Left lobe of liver (tissue), 2 donors: ENCODE measurements around the gene FNDC11. TPM values are rescaled to one million over a fixed set of nuclear protein-coding genes. Genes with fewer than 3 reads are reported as not detected.
A peak's percentile ranks its signal among the peaks of the same experiment; 100 is the strongest.
"Not testable (repeated sequence)": the region's sequence is repeated elsewhere in the genome, so short reads cannot be mapped to it uniquely, and the experiment has no call there.

Experiments
- ATAC-seq: fragments of 200-7000 bp; cut with Tn5 transposase; one replicate; pipeline ENCODE4 v1.9.1; 2020; ENCODE audit warnings: mild to moderate bottlenecking, moderate library complexity
- DNase-seq: peaks from one replicate; pipeline ENCODE4 v3.0.0-alpha.2; 2020; ENCODE audit warnings: low spot score
- total RNA-seq: library from RNA; stranded (reverse); gene quantifications from one replicate; pipeline ENCODE4 v1.2.1, GENCODE V29; 2021
- donor health status: DM: no; HTN: no; CAD: no; lungs with moderate emphysema.
- donor health status: DM: no; HTN: yes; CAD: no.

Gene FNDC11, protein sequence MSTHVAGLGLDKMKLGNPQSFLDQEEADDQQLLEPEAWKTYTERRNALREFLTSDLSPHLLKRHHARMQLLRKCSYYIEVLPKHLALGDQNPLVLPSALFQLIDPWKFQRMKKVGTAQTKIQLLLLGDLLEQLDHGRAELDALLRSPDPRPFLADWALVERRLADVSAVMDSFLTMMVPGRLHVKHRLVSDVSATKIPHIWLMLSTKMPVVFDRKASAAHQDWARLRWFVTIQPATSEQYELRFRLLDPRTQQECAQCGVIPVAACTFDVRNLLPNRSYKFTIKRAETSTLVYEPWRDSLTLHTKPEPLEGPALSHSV
- not detected for total RNA-seq

DNA sequence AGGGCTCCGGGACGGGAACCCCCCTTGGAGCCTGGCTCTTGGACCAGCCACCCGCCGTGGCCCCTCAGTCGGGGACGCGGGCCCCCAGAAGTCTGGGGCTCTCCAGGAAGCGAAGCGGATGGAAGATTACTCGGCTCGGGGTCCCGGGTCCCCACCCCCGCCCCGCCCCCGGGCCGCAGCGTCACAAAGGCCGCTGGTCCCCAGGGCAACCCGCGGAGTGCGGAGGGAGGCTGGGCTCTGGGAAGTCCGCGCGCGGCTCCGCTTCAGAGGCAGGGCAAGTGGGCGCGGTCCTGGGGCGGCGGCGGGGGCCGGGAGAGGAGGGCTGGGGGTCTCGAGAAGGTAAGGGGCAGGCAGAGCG lies at the start of gene FNDC11:
Gene FNDC11 (plus strand): TSS at position 227 of the 358 bp plus-strand sequence. CDS start 1,505 bp downstream, outside the sequence.
- ATAC-seq (peak; percentile 4), DNase-seq (no peak)

DNA sequence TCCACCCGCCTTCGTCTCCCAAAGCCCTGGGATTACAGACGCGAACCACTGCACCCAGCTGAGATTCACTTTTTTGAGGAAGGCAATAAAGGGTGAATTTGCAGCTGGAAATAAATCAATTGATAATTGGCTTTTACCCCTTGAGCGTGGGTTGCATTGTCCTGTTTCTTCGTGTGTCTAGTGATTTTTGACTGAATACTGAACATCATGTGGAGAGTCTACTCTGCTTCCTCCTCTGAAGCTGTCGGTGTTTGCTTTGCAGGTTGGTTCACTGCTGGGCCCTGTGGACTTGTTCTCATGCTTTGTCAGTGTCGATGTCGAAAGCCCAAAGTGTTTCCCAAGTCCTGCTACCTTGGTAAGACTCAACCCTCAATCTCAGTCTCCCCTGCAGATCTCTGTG lies 49.3 kb upstream of the FNDC11 start:
- ATAC-seq (no peak), DNase-seq (no peak)

DNA sequence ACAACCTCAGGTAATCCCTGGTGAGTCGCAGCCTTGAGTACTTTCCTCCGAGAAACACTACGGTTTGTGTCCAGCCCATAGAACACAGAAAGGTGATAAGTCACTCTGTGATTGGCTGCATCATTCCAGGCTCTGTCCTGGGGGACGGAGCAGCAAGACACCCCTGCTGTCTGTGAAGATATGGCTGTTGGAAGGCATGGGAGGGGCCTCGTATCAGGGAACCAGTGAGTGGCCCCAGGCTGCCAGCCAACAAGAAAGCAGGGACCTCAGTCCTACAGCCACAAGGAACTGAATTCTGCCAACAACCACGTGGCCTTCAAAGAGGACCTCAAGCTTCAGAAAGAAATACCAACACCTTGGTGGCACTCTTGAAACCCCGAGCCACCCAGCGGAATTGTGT lies 48.7 kb upstream of the FNDC11 start:
- ATAC-seq (no peak), DNase-seq (no peak)

DNA sequence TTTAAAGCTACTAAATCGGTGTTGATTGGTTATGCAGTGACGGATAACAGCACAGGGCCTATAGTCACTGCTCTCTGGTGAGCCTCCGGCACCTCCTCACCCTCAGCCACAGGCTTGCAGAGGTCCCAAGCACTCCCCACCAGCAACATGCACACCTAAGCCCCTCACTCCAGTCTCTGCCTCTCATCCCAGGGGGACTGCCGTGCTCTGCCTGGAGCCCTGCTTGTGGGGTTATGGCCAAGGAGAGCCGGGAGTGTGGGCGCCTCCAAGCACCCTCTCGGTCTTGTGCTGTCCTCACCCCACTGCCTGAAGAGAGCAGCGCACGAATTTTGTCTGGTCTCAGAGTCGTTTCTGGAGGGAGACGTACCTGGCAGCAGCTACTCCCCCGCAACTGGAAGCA lies 48.2 kb upstream of the FNDC11 start:
- DNase-seq (no peak), ATAC-seq (no peak)

DNA sequence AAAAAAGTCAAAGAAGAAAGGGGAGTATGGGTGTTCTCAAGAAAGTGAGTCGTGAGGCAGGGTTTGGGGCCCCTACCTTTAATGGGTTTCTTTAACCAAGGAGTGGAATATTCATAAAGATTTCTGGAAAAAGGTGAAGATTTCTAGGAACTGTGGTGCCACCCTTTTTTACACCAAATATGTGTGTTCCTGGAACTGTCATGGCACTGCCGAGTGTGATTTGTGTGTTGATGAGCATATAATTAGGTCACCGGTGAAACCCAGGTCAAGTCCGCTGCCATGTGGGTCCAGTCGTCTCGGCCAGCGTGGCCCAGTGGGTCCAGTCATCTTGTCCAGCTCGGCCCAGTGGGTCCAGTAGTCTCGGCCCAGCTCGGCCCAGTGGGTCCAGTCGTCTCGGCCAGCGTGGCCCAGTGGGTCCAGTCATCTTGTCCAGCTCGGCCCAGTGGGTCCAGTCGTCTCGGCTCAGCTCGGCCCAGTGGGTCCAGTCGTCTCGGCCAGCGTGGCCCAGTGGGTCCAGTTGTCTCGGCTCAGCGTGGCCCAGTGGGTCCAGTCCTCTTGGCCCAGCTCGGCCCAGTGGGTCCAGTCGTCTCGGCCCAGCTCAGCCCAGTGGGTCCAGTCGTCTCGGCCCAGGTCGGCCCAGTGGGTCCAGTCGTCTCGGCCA lies 46.7 kb upstream of the FNDC11 start:
- DNase-seq = no peak
- no peak for ATAC-seq

DNA sequence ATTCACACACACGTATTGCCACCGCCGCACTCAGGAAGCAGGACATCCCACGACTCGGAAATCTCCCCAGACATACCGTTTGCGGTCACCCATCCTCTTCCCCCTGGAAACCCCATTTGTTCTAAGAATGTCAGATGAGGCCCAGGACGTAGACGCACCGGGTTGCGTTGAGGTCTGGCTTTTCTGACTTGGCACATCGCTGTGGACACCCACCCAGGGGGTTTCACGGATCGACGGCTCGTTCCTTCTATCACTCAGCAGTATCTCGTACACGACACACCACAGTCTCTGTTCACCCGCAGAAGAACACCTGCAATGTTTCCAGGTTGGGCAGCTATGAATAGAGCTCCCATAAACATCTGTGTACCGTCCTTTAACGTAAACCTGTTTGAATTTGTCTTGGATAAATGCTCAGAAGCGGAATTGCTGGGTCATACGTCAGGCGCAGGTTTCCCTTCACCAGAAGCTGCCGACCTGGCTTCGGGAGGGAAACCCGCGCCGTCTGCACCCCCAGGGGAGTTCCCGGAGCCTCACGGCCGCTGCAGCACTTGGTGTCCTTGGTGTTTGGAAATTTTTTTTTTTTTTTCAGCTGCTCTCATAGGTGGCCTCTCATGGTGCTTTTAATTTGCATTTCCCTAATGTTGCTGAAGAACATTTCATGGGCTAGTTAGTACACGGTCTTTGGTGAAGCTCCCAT lies 45.7 kb upstream of the FNDC11 start:
- no peak for ATAC-seq
- no peak for DNase-seq

DNA sequence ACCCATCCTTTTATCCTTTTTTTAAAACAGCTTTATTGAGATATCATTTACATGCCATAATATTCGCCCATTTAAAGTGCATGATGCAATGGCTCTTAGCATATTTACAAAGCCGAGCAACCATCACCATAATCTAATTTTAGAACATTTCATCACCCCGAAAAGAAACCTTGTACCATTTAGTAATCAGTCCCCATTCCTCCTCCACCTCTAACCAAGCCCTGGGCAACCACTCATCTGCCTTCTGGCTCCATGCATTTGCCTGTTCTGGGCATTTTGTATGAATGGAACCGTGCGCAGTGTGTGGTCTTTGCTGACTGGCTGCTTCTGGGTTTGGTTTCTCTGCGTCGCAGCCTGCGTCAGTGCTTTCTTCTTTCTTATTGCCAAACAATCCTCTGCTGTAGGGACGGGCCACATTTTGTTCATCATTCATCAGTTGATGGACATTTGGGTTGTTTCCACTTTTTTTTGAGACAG lies 44.8 kb upstream of the FNDC11 start:
- ATAC-seq (no peak), DNase-seq (no peak)

DNA sequence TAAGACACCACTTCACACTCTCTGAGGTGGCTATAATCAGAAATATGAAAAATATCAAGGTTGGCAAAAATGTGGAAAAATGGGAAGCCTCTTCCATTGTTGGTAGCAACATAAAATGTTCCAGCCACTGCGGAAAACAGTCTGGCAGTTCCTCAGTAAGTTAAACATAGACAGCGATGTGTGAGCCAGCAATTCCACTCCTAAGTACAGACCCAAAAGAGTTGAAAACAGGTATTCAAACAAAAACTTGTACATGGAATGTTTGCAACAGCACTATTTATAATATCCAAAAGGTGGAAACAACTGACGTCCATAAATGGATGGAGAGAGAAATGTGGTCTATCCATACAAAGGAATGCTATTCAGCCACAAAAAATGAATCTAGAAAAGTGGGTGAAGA lies 40.8 kb upstream of the FNDC11 start:
- DNase-seq (no peak), ATAC-seq (no peak)

DNA sequence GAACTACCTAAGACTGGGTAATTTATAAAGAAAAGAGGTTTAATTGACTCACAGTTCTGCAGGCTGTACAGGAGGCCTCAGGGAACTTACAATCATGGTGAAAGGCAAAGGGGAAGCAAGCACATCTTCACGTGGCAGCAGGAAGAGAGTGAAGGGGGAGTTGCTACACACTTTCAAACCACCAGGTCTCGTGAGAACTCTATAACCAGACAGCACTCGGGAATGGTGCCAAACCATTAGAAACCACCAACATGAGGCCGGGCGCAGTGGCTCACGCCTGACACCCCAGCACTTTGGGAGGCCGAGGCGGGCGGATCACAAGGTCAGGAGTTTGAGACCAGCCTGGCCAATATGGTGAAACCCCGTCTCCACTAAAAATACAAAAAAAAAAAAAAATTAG lies 39.4 kb upstream of the FNDC11 start:
- not testable (repeated sequence) for ATAC-seq, DNase-seq

DNA sequence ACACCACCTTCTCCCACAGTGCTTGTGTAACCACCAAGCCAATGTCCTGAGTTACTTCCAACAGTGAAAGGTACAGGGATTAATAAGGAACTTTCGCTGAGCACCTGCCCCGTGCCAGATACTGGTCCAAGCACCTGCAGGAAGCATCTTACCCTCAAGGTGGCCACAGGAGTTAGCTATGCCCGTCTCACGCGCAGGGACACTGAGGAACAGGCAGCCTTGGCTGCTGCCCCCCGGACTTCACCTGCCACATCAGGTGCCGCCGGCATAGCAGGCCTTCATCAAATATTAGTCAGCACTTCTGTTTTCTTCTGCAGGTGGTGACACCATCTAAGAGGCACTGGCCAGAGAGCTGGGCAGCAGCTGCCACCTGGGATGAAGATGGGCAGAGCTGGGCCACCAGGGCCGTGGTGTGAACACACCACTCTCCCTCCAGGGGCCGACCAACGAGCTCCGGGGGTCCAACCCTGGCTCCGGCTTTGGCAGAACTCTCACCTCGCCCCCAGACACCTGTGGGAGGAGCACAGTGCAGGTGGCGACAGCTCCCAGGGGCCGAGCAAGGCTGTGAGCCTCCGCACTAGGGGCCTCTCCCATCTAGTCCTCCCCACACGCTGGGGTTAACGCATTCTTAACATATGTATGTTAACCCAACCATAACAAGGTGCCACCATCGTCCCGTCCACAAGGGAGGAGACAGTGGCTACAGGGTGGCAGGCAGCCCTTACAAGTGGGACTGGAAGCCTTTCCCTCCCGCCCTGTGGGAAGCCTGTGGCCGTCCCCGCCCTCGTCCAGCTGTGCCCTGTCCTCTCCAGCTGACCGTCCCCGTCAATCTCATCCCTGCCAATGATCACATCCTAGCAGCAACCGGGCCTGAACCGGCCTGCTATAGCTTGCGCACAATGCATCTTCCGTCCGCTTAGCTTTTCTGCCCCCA lies 36.3 kb upstream of the FNDC11 start:
- DNase-seq = peak; percentile 45
- no peak for ATAC-seq

DNA sequence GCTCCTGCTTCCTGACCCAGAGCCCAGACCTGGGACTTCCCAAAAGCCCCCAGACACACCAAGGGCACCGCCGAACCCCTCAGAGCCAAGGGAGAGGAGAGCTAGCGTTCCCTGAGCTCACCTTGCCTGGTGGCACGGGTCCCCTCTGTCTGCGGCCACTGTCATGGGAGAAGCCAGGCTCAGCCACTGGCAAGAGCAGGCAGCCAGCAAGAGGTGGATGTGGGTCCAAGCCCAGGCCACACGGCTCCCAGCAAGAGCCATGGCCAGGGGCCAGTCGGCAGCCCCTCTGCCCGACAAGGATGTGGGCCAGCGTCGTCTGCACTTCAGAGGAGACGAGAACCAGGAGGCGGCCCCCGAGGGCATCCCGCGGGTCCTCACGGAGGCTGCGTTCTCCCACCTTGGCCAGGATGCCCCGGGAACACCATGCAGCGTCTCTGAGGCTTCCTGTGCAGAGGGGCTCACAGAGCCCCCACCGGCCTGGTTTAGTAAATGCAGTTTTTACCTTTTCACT lies 35.6 kb upstream of the FNDC11 start:
- DNase-seq = no peak

DNA sequence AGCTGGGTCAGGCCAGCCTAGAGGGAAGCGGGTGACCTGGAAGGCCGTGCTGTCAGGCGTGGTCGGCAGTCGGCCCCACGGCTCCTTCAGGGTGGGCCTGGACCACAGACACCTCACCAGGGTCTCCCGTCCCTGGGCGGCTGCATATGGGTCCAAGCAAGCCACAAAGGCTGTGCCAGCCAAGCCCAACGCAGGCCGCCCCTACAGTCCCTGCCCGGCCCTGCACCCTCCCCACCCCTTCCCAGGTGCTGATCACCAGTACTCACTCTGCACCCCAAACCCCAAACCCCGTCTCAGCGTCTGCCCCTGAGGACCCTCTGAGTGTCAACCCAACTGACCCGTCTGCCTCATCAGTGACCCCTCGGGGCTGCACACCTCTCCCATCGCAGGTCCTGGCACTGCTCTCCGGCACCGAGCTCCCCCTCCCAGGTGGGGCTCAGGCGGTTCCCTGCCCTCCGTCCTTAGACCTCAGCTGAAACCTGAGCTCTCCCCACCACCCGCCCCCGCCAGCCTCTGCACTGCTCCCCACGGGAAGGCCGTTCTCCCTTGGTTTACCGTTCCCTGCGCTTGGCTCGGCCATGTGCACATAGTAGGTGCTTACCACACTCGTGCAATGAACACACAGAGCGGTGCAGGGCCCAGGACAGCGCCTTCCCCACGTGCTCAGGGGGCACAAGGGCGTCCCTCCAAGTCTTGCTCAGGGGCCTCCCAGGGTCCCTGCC lies 34.9 kb upstream of the FNDC11 start:
- ATAC-seq (no peak), DNase-seq (peak; percentile 48)

More for the DNA sequence above, 35.6 kb upstream of the FNDC11 start:
- no peak for ATAC-seq

DNA sequence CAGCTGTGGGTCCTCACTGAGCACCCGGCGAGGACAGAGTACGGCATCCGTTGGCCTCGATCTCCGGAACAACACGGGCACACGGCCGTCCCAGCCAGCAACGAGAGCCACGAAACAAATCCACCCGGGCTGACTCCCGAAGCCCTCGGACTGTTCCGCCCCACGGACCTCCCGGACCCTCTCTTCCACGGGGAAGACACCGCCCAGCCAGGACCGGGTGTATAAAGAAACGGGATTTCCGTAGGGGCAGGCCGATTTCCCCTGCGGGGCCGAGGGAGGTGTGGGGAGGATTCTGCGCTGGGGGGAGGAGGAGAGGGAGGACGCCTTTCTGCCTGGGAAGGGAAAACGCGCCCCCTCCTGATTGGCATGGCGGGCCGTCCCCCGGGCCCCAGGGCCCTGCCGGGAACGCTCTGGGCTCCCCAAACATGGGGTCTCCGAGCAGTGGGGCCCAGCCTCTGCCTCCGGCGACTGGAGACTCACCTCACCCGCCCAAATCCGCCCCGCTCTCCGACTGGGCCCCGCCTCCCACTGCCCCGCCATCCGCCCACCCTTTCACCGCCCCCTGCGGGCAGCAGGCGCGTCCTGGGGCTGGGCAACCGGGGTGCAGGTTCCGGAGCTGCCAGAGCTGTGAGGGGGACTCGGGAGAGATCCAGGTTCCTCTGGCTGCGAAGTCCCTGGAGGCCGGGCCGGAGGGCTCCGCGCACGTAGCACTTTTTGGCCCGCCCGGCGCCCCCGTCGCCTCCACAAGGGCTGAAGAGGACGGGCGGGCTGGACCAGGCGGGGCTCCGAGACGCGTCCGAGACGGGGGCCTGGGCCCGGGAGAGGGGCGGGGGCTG lies 34.1 kb upstream of the FNDC11 start:
- DNase-seq (no peak), ATAC-seq (peak; percentile 49)

DNA sequence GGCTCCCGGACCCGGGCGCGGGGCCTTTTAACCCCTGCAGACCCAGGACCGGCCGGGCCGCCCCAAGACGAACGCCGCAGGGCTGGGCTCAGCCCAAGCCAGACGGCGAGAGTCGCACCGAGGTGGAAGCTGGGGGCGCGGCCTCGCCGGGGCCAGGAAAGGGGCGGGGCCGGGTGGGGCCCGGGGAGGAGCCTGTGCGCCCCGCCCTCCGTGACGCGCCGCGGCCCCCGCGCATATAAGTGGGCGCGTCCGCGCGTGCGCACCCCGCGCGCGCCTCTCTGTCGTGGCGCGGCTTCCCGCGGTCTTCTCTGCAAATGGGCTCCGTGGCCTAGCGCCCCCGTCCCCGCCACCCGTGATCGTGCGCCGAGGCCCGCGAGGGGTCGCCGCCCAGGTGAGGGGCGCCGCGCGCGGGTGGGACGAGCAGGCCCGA lies 33.4 kb upstream of the FNDC11 start, which contains the start of gene PPDPF:
Gene PPDPF (plus strand): TSS at position 262 of the 430 bp plus-strand sequence. CDS start 544 bp downstream, outside the sequence.
- DNase-seq = peak; percentile 86
- peak; percentile 94 for ATAC-seq

DNA sequence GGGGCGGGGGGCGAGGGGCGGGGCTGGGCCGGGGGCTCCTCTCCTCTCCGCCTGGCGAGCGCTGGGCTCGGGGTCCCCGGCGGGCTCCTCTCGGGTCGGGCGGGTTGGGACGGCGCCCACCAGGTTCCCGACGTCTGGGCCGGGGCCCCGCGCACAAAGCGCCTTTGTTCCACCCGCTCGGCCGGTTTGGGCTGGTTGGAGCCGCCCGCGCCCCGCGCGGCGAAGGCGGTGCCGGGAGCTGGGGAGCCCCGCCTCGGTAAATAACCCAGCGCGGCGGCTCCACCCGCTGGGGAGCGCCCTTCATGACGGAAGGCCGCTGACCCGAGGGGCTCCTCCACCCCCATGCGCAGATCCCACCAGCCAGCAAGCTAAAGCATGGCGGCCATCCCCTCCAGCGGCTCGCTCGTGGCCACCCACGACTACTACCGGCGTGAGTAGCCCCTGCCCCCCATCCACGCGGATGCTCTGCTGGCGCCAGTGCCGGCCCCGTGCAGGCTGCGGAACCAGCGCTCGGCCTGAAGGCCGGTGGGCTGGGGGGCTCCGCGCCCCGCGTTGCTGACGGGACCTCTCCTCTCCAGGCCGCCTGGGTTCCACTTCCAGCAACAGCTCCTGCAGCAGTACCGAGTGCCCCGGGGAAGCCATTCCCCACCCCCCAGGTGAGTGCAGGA lies 32.9 kb upstream of the FNDC11 start:
- peak; percentile 77 for DNase-seq
- ATAC-seq = peak; percentile 73

DNA sequence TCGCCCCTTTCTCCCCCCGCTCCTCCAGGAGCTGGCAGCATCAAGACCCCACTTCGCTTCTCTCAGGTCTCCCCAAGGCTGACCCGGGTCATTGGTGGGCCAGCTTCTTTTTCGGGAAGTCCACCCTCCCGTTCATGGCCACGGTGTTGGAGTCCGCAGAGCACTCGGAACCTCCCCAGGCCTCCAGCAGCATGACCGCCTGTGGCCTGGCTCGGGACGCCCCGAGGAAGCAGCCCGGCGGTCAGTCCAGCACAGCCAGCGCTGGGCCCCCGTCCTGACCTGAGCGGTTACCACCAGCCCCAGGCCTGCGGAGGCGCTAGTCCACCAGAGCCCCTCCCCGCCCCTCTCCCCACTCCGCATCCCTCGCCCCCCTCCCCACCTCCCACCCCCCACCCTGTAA lies 32.4 kb upstream of the FNDC11 start:
- ATAC-seq (no peak), DNase-seq (no peak)

DNA sequence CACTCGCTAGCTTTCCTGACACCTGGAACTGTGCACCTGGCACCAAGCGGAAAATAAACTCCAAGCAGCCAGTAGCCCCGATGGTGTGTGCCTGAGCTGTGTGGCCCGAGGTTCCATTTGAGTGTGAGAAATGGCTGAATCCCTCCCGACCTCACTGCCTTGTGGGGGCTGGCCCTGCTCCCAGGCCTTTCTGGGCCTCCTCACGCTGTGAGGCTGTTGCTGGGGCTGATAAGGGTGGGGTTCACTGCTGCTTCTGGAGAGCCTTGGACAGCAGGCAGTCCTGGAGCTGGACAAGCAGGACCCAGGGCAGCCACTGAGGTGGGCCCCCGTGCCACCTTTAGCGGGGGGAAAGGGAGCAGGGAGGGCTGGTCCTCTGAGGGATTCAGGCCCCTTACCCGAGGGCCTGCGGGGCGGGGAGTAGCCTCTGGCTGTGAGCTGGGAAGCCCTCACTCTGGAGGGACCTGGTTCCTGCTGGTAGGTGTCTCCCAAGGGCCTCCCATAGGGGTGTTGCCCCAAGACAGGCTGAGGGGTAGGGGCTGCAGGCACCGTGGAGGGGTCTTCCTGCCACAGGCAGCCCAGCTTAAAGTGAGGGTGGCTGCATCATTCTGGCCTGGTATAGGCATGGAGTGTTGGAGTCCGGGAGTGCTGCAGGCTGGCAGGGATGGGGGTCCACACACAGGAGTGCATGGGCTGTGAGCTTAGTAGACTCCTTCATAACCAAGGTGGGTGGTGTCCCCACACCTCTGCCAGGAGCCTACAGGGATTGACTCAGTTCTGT lies 31.7 kb upstream of the FNDC11 start:
- ATAC-seq (no peak), DNase-seq (no peak)
